Loucy (cell line): ENCODE data around the gene CCDC38.

ENCODE experiments used
- H2AFZ ChIP-seq: fragments of 200-600 bp; sonication (generic); 2 replicates; pipeline ENCODE4 v1.6.0; 2016; ENCODE audit warnings: antibody characterized with exemption, mild to moderate bottlenecking, low read length, moderate library complexity
- H3F3A ChIP-seq: fragments of 200-600 bp; 2 replicates; pipeline ENCODE4 v1.6.0; 2016; ENCODE audit warnings: antibody characterized with exemption, low read depth, mild to moderate bottlenecking
- H3K27me3 ChIP-seq: fragments of 200-600 bp; sonication (generic); 2 replicates; pipeline ENCODE4 v1.6.1; 2014; ENCODE audit warnings: low read length, mild to moderate bottlenecking; ENCODE audit not compliant: insufficient read depth, poor library complexity, severe bottlenecking
- H3K36me3 ChIP-seq: fragments of 200-600 bp; sonication (generic); 2 replicates; pipeline ENCODE4 v1.6.1; 2016; ENCODE audit warnings: low read length; ENCODE audit not compliant: insufficient read depth
- H3K4me1 ChIP-seq: fragments of 200-600 bp; sonication (generic); 2 replicates; pipeline ENCODE4 v1.5.1; 2014; ENCODE audit warnings: low read length, mild to moderate bottlenecking; ENCODE audit not compliant: insufficient read depth, poor library complexity, severe bottlenecking
- H3K4me2 ChIP-seq: fragments of 200-600 bp; sonication (generic); 2 replicates; pipeline ENCODE4 v1.6.0; 2014; ENCODE audit warnings: antibody characterized with exemption, low read length, low read depth, mild to moderate bottlenecking; ENCODE audit not compliant: poor library complexity, severe bottlenecking
- H3K4me3 ChIP-seq: fragments of 200-600 bp; sonication (generic); 2 replicates; pipeline ENCODE4 v1.5.1; 2014; ENCODE audit warnings: low read length, mild to moderate bottlenecking, mixed read lengths; ENCODE audit not compliant: poor library complexity, severe bottlenecking
- H3K79me2 ChIP-seq: fragments of 200-600 bp; sonication (generic); 2 replicates; pipeline ENCODE4 v1.6.1; 2014; ENCODE audit warnings: low read length; ENCODE audit not compliant: insufficient read depth
- H3K9ac ChIP-seq: fragments of 200-600 bp; sonication (generic); 2 replicates; pipeline ENCODE4 v1.6.0; 2014; ENCODE audit warnings: mild to moderate bottlenecking, low read depth, low read length, moderate library complexity; ENCODE audit not compliant: poor library complexity, severe bottlenecking
- H3K9me2 ChIP-seq: fragments of 200-600 bp; sonication (generic); replicated peaks from 2 replicates; pipeline ENCODE4 v1.6.1; 2016; ENCODE audit warnings: low read depth, low read length, mixed read lengths
- H3K9me3 ChIP-seq: fragments of 200-600 bp; sonication (generic); 2 replicates; pipeline ENCODE4 v1.6.1; 2014; ENCODE audit warnings: mild to moderate bottlenecking, antibody characterized with exemption, low read length, low read depth; ENCODE audit not compliant: insufficient read depth
- H4K20me1 ChIP-seq: fragments of 200-600 bp; sonication (generic); 2 replicates; pipeline ENCODE4 v1.6.0; 2014; ENCODE audit warnings: antibody characterized with exemption, low read length, mild to moderate bottlenecking; ENCODE audit not compliant: insufficient read depth, poor library complexity, severe bottlenecking
- CTCF ChIP-seq: fragments of 200-600 bp; sonication (generic); conservative IDR thresholded peaks from 2 replicates; pipeline ENCODE4 v1.5.1; 2014; ENCODE audit warnings: mild to moderate bottlenecking, antibody characterized with exemption, low read length
- EZH2phosphoT487 ChIP-seq: fragments of 200-600 bp; IDR thresholded peaks from 2 replicates; pipeline ENCODE4 v1.6.1; 2018; ENCODE audit warnings: antibody characterized with exemption, mild to moderate bottlenecking, moderate library complexity, borderline replicate concordance

CCDC38 gene

GRCh38 chr12:95829395-95829794, 113.0 kb downstream of the CCDC38 start:
- Histone ChIP-seq H3K4me3 (no peak overlapping the region), H3K27me3 (no peaks in the 10 kb centered on the region), H2AFZ (no peak overlapping the region; the same call in 1 of the 2 replicates), H3K36me3 (no peaks in the 10 kb centered on the region), H4K20me1 (no peaks in the 10 kb centered on the region), H3F3A (no peaks in the 10 kb centered on the region), H3K79me2 (no peaks in the 10 kb centered on the region), H3K4me1 (no peaks in the 10 kb centered on the region), H3K9me3 (no peaks in the 10 kb centered on the region), H3K9me2 (no peaks in the 10 kb centered on the region), H3K4me2 (no peak overlapping the region), H3K9ac (no peak overlapping the region)
- no peak for TF ChIP-seq CTCF
- no peak for TF ChIP-seq EZH2phosphoT487

- Histone ChIP-seq H3K27me3 (no peaks in the 10 kb centered on the region), H3K9me2 (no peaks in the 10 kb centered on the region), H3K4me3 (no peak overlapping the region), H3K9ac (no peak overlapping the region), H3K4me1 (no peaks in the 10 kb centered on the region), H3K9me3 (no peaks in the 10 kb centered on the region), H3K79me2 (no peaks in the 10 kb centered on the region), H2AFZ (no peak overlapping the region), H3K4me2 (no peak overlapping the region), H4K20me1 (no peaks in the 10 kb centered on the region), H3F3A (no peaks in the 10 kb centered on the region), H3K36me3 (no peaks in the 10 kb centered on the region)
- TF ChIP-seq CTCF (peak; percentile 53), EZH2phosphoT487 (no peak)
Measured at GRCh38 chr12:95820096-95820703, 122.2 kb downstream of the CCDC38 start.
